ENCODE results near the gene C11orf24. TPM values are rescaled to one million over a fixed set of nuclear protein-coding genes. Genes with fewer than 3 reads are reported as not detected.
A peak's percentile ranks its signal among the peaks of the same experiment; 100 is the strongest.

The C11orf24 gene
- total and polyA plus RNA-seq, 2 donors (not counting 1 experiment from before 2014, with no cell fraction given): 88.6 to 94.2 TPM

- Histone ChIP-seq H3K9ac (ENCODE audit: low read length) (peak within 1 kb of the TSS; percentile 60), H3K79me2 (ENCODE audit: control insufficient read depth, insufficient read depth, low read length) (no peaks in the 10 kb centered on the region), H3K36me3 (replicated peaks in 1 of 2; ENCODE audit: control extremely low read depth in 1 of 2, control insufficient read depth in 1 of 2, extremely low read depth in 1 of 2, insufficient read depth in 2 of 2, low read length in 1 of 2) (no peaks in the 10 kb centered on the region), H3K4me1 (ENCODE audit: control insufficient read depth in 2 of 2, insufficient read depth in 2 of 2, low read length in 2 of 2) (peaks cover 14 to 17% of the 10 kb centered on the region in 2 donors), H3K27ac (ENCODE audit: low read length in 2 of 2) (no peak within 1 kb of the TSS), H3K27me3 (replicated peaks in 1 of 4; ENCODE audit: control extremely low read depth in 1 of 4, control insufficient read depth in 3 of 4, insufficient read depth in 4 of 4, low read length in 3 of 4) (peaks cover 0 to 42% (median 17%) of the 10 kb centered on the region in 4 experiments), H3K9me3 (ENCODE audit: control extremely low read depth in 1 of 3, control insufficient read depth in 2 of 3, insufficient read depth in 1 of 3, low read length in 2 of 3) (peaks cover 0 to 4% (median 0%) of the 10 kb centered on the region in 3 donors), H4K20me1 (ENCODE audit: control insufficient read depth, insufficient read depth, low read length, poor library complexity, severe bottlenecking) (peaks cover 8% of the 10 kb centered on the region), H3K4me3 (ENCODE audit: control extremely low read depth in 1 of 5, extremely low read depth in 1 of 5, insufficient read depth in 1 of 5, low read depth in 2 of 5, low read length in 4 of 5) (peak within 1 kb of the TSS; percentile 21 to 62 (median 42)), H3K4me2 (replicated peaks; ENCODE audit: low read depth, low read length, poor library complexity, severe bottlenecking) (peak within 1 kb of the TSS; percentile 93), H2AFZ (ENCODE audit: insufficient read depth, low read depth, low read length, poor library complexity, severe bottlenecking) (peak within 1 kb of the TSS; percentile 71)
- H3K4me1 Mint-ChIP-seq: peaks cover 14% of the 10 kb centered on the region
- no peaks in the 10 kb centered on the region for H3K9me3 Mint-ChIP-seq (ENCODE audit: insufficient read depth)
- peak; percentile 25 for DNase-seq
- WGBS (ENCODE audit: insufficient coverage): 4% methylated on average over 85 of the region's 85 CpGs
- ChIA-PET CTCF (interaction anchor here (0.6 to 2.4 kb wide), 2 partner anchors 60 to 71 kb away, joined by 3 to 10 read pairs; no protein-coding TSS in a partner anchor), POLR2A (no interaction called here)
- H3K27ac Mint-ChIP-seq: peak within 1 kb of the TSS; percentile 71
- peak; percentile 66 for ATAC-seq (ENCODE audit: low read depth)
- intact Hi-C loops (cut with micrococcal nuclease): loop anchor here (5.0 kb wide), 1 partner anchor 70 kb away; no protein-coding TSS in a partner anchor
- TF ChIP-seq CTCF (IDR thresholded peaks at IDR 0.05) (no peak), EZH2 (IDR thresholded peaks at IDR 0.05; ENCODE audit: borderline replicate concordance, insufficient read depth, low read depth, low read length, poor library complexity, severe bottlenecking) (no peak)
- H3K27me3 Mint-ChIP-seq: peaks cover 22% of the 10 kb centered on the region
- peak within 1 kb of the TSS; percentile 84 for H3K4me3 Mint-ChIP-seq
These were observed 40.5 kb upstream of the C11orf24 start, which contains the start of gene LRP5 for GRCh38 chr11:68312117-68312779. TSS of gene LRP5 (plus strand) at chr11:68312591. CDS start at chr11:68312715, 124 bp downstream.
